ENCODE results near the gene ANKRD63. TPM values are rescaled to one million over a fixed set of nuclear protein-coding genes. Genes with fewer than 3 reads are reported as not detected.

ANKRD63 gene
- total RNA-seq, 1 donor: not detected

GRCh38 chr15:40323239-40323952 lies 40.5 kb upstream of the ANKRD63 start, which contains the start of gene INAFM2:
TSS of gene INAFM2 (plus strand) at chr15:40323692. CDS start at chr15:40324056, 364 bp downstream.
- peak; percentile 68 for TF ChIP-seq CTCF (IDR thresholded peaks at IDR 0.05; ENCODE audit: insufficient read depth, low read length)
- H3K4me3 ChIP-seq (ENCODE audit: low read depth, low read length): peak within 1 kb of the TSS; percentile 74
- DNase-seq (ENCODE audit: low read depth): peak; percentile 88

- no peak for DNase-seq (ENCODE audit: low read depth)
- TF ChIP-seq CTCF (IDR thresholded peaks at IDR 0.05; ENCODE audit: insufficient read depth, low read length): no peak
- peak overlapping the region; percentile 74 for H3K4me3 ChIP-seq (ENCODE audit: low read depth, low read length)
Observed at GRCh38 chr15:40322531-40323238, 39.8 kb upstream of the ANKRD63 start.

- H3K4me3 ChIP-seq (ENCODE audit: low read depth, low read length): no peak overlapping the region
- peak; percentile 90 for TF ChIP-seq CTCF (IDR thresholded peaks at IDR 0.05; ENCODE audit: insufficient read depth, low read length)
- DNase-seq (ENCODE audit: low read depth): peak; percentile 77
Observed at GRCh38 chr15:40320931-40321371, 38.1 kb upstream of the ANKRD63 start.

DNA sequence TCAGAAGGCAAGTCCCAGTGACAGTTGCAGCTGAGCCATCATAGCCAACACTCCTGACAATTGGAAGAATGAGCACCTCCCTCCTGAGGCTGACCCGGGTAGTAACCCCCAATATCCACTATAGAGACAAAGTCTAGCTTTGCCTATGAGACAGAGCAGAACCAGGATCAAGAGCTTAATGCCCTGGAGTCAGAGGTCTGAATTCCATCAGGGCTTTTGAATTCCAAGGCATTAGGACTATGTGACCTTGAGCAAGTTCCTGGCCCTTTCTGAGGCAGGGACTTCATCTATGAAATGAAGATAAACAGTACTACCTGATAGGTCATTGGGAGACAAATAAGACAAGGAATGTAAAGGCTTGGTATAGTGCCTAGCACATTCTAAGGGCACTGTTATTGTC lies 37.5 kb upstream of the ANKRD63 start:
- no peak for TF ChIP-seq CTCF (IDR thresholded peaks at IDR 0.05; ENCODE audit: insufficient read depth, low read length)
- no peak overlapping the region for H3K4me3 ChIP-seq (ENCODE audit: low read depth, low read length)
- DNase-seq (ENCODE audit: low read depth): no peak

GRCh38 chr15:40317580-40317979 lies 34.7 kb upstream of the ANKRD63 start:
- DNase-seq (ENCODE audit: low read depth): no peak
- no peak overlapping the region for H3K4me3 ChIP-seq (ENCODE audit: low read depth, low read length)

DNA sequence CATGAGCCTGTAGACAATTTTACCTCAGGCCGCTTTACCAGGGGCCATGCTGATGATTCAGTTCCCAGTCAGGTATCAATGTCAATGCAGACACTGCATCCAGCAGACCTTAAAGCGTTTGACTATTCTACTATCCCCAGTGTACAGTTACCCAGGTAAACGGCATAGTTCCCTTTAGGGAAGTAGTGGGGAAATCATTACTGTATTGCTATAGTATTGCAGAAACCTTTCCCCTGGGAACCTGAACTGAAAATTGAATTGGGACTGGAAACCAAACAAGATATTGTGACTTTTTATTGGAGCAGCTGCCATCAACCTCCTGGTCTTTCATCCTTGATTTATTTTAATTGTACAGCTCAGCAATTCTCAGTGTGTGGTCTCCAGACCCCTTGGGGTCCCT lies 34.1 kb upstream of the ANKRD63 start:
- TF ChIP-seq CTCF (IDR thresholded peaks at IDR 0.05; ENCODE audit: insufficient read depth, low read length): no peak
- H3K4me3 ChIP-seq (ENCODE audit: low read depth, low read length): no peak overlapping the region
- DNase-seq (ENCODE audit: low read depth): no peak

More at GRCh38 chr15:40317580-40317979, 34.7 kb upstream of the ANKRD63 start:
- no peak for TF ChIP-seq CTCF (IDR thresholded peaks at IDR 0.05; ENCODE audit: insufficient read depth, low read length)

Data from fibroblast of the aortic adventitia (primary cell).